GM23338 (cell line): ENCODE data around the gene TMEM204. TPM values are rescaled to one million over a fixed set of nuclear protein-coding genes. Genes with fewer than 3 reads are reported as not detected.

Source experiments
- ATAC-seq: fragments of 200-7000 bp; cut with Tn5 transposase; 3 replicates; pipeline ENCODE4 v1.9.1; 2020
- DNase-seq: peaks from one replicate; pipeline ENCODE4 v3.0.0-alpha.2; 2015; ENCODE audit warnings: low spot score
- H2AFZ ChIP-seq: fragments of 200-600 bp; sonication (generic); 2 replicates; pipeline ENCODE4 v1.8.0; 2016; ENCODE audit warnings: antibody characterized with exemption, mild to moderate bottlenecking, moderate library complexity
- H3F3A ChIP-seq: fragments of 200-600 bp; sonication (generic); replicated peaks from 2 replicates; pipeline ENCODE4 v1.8.0; 2017; ENCODE audit warnings: antibody characterized with exemption, mixed run types, low read depth
- H3K27ac ChIP-seq: fragments of 200-600 bp; sonication (generic); 2 replicates; pipeline ENCODE4 v1.6.1; 2016; ENCODE audit warnings: low read depth
- H3K27me3 ChIP-seq: fragments of 200-600 bp; sonication (generic); 2 replicates; pipeline ENCODE4 v1.8.0; 2016; ENCODE audit warnings: mild to moderate bottlenecking, mixed run types, moderate library complexity; ENCODE audit not compliant: insufficient read depth
- H3K36me3 ChIP-seq: fragments of 200-600 bp; sonication (generic); 2 replicates; pipeline ENCODE4 v1.8.0; 2016; ENCODE audit warnings: mild to moderate bottlenecking; ENCODE audit not compliant: insufficient read depth
- H3K4me1 ChIP-seq: fragments of 200-600 bp; sonication (generic); 2 replicates; pipeline ENCODE4 v1.8.0; 2016; ENCODE audit warnings: mild to moderate bottlenecking, moderate library complexity; ENCODE audit not compliant: insufficient read depth
- H3K4me2 ChIP-seq: fragments of 200-600 bp; sonication (generic); 2 replicates; pipeline ENCODE4 v1.7.1; 2017; ENCODE audit warnings: mixed run types
- H3K4me3 ChIP-seq: fragments of 200-600 bp; sonication (generic); 2 replicates; pipeline ENCODE4 v1.6.1; 2016; ENCODE audit warnings: mixed run types
- H3K79me2 ChIP-seq: fragments of 200-600 bp; sonication (generic); replicated peaks from 2 replicates; pipeline ENCODE4 v1.8.0; 2017; ENCODE audit warnings: mild to moderate bottlenecking; ENCODE audit not compliant: insufficient read depth
- H3K9me2 ChIP-seq: fragments of 200-600 bp; sonication (generic); 2 replicates; pipeline ENCODE4 v1.8.0; 2017; ENCODE audit not compliant: insufficient read depth
- H4K20me1 ChIP-seq: fragments of 200-600 bp; sonication (generic); replicated peaks from 2 replicates; pipeline ENCODE4 v1.8.0; 2017; ENCODE audit warnings: mild to moderate bottlenecking; ENCODE audit not compliant: insufficient read depth
- H3K27ac Mint-ChIP-seq: 2 replicates; pipeline ENCODE4 v1.8.0; 2020; ENCODE audit warnings: inconsistent platforms, mild to moderate bottlenecking, moderate library complexity, mixed read lengths
- H3K27me3 Mint-ChIP-seq: 3 replicates; pipeline ENCODE4 v1.8.0; 2022; ENCODE audit warnings: low read depth, mild to moderate bottlenecking, moderate library complexity, mixed read lengths, inconsistent platforms; ENCODE audit not compliant: insufficient read depth, poor library complexity
- H3K36me3 Mint-ChIP-seq: 3 replicates; pipeline ENCODE4 v1.8.0; 2021; ENCODE audit warnings: low read depth, mild to moderate bottlenecking, inconsistent platforms, moderate library complexity, mixed read lengths
- H3K4me1 Mint-ChIP-seq: 3 replicates; pipeline ENCODE4 v1.8.0; 2020; ENCODE audit warnings: mild to moderate bottlenecking, inconsistent platforms, mixed read lengths
- H3K4me3 Mint-ChIP-seq: 3 replicates; pipeline ENCODE4 v1.8.0; 2021; ENCODE audit warnings: moderate library complexity, mild to moderate bottlenecking, inconsistent platforms, mixed read lengths
- H3K9me3 Mint-ChIP-seq: 3 replicates; pipeline ENCODE4 v1.8.0; 2020; ENCODE audit warnings: moderate library complexity, mild to moderate bottlenecking, inconsistent platforms, mixed read lengths
- EZH2phosphoT487 ChIP-seq: fragments of 200-600 bp; sonication (generic); IDR thresholded peaks from one replicate; pipeline ENCODE4 v1.8.1; 2018; ENCODE audit warnings: antibody characterized with exemption; ENCODE audit not compliant: unreplicated experiment
- STAT1 ChIP-seq: IDR thresholded peaks from one replicate; pipeline ENCODE4 v1.6.1; 2016; ENCODE audit warnings: antibody characterized with exemption; ENCODE audit not compliant: unreplicated experiment
- polyA plus RNA-seq: library from polyadenylated mRNA; unstranded; fragments of >200 nt; fragmentation: Nextera tagmentation; extraction: Ambion mirVana; gene quantifications from 2 replicates; pipeline ENCODE4 v1.2.1, GENCODE V29; 2016
- total RNA-seq: library from RNA; depleted of rRNA; stranded (reverse); fragments of >200 nt; shearing (Covaris generic); gene quantifications from 2 replicates; pipeline ENCODE4 v1.2.3, GENCODE V29; 2014
- TF ChIP-seq, protein P1 (sequence below): fragments of 250-450 bp; sonication (Bioruptor Pico); IDR thresholded peaks from 2 replicates; pipeline ENCODE4 v1.5.0; 2020; ENCODE audit warnings: mild to moderate bottlenecking, moderate library complexity

Gene TMEM204
- total and polyA plus RNA-seq, 2 experiments from 2014 or later: 0.14 to 0.21 TPM

- TF ChIP-seq, protein P1, sequence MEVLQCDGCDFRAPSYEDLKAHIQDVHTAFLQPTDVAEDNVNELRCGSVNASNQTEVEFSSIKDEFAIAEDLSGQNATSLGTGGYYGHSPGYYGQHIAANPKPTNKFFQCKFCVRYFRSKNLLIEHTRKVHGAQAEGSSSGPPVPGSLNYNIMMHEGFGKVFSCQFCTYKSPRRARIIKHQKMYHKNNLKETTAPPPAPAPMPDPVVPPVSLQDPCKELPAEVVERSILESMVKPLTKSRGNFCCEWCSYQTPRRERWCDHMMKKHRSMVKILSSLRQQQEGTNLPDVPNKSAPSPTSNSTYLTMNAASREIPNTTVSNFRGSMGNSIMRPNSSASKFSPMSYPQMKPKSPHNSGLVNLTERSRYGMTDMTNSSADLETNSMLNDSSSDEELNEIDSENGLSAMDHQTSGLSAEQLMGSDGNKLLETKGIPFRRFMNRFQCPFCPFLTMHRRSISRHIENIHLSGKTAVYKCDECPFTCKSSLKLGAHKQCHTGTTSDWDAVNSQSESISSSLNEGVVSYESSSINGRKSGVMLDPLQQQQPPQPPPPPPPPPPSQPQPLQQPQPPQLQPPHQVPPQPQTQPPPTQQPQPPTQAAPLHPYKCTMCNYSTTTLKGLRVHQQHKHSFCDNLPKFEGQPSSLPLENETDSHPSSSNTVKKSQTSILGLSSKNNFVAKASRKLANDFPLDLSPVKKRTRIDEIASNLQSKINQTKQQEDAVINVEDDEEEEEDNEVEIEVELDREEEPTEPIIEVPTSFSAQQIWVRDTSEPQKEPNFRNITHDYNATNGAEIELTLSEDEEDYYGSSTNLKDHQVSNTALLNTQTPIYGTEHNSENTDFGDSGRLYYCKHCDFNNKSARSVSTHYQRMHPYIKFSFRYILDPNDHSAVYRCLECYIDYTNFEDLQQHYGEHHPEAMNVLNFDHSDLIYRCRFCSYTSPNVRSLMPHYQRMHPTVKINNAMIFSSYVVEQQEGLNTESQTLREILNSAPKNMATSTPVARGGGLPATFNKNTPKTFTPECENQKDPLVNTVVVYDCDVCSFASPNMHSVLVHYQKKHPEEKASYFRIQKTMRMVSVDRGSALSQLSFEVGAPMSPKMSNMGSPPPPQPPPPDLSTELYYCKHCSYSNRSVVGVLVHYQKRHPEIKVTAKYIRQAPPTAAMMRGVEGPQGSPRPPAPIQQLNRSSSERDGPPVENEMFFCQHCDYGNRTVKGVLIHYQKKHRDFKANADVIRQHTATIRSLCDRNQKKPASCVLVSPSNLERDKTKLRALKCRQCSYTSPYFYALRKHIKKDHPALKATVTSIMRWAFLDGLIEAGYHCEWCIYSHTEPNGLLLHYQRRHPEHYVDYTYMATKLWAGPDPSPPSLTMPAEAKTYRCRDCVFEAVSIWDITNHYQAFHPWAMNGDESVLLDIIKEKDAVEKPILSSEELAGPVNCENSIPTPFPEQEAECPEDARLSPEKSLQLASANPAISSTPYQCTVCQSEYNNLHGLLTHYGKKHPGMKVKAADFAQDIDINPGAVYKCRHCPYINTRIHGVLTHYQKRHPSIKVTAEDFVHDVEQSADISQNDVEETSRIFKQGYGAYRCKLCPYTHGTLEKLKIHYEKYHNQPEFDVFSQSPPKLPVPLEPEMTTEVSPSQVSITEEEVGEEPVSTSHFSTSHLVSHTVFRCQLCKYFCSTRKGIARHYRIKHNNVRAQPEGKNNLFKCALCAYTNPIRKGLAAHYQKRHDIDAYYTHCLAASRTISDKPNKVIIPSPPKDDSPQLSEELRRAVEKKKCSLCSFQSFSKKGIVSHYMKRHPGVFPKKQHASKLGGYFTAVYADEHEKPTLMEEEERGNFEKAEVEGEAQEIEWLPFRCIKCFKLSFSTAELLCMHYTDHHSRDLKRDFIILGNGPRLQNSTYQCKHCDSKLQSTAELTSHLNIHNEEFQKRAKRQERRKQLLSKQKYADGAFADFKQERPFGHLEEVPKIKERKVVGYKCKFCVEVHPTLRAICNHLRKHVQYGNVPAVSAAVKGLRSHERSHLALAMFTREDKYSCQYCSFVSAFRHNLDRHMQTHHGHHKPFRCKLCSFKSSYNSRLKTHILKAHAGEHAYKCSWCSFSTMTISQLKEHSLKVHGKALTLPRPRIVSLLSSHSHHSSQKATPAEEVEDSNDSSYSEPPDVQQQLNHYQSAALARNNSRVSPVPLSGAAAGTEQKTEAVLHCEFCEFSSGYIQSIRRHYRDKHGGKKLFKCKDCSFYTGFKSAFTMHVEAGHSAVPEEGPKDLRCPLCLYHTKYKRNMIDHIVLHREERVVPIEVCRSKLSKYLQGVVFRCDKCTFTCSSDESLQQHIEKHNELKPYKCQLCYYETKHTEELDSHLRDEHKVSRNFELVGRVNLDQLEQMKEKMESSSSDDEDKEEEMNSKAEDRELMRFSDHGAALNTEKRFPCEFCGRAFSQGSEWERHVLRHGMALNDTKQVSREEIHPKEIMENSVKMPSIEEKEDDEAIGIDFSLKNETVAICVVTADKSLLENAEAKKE (CRISPR knock-in tag): no peak
- TF ChIP-seq EZH2phosphoT487: no peak
Observed at GRCh38 chr16:1537138-1537577, 3.7 kb downstream of the TMEM204 start (continued).

DNA sequence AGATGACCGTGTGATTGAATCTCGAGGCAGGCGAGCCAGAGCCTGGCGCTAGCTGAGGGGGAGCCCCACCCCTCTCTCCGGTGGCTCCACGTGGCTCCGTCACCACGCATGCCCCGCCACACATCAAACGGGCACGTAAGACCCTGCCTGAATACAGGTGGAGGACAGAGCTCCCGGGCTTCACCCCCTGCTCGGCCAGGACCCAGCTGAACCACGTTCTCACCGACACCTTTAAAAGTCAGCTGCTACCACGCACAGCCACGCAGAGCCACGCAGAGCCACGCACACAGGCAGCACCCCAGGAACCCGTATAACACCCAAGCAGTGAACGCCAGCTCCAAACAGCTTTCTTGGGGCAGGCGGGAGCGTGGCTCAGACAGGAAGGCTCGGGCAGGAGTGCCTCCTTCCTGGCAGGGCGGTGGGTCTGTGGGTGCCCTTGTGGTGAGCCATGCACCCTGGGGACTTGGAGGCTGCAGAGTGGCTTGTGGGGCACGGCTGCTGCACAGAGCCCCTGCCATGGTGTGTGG lies 4.4 kb downstream of the TMEM204 start:
- no peaks in the 10 kb centered on the region for H3K27me3 ChIP-seq
- ATAC-seq (no peak), DNase-seq (no peak)
- no peaks in the 10 kb centered on the region for H3K36me3 ChIP-seq
- no peaks in the 10 kb centered on the region for H4K20me1 ChIP-seq
- Mint-ChIP-seq H3K4me3 (no peak overlapping the region), H3K9me3 (no peaks in the 10 kb centered on the region), H3K36me3 (no peaks in the 10 kb centered on the region; the same call in 2 of the 3 replicates), H3K27ac (no peak overlapping the region), H3K4me1 (no peaks in the 10 kb centered on the region; the same call in 2 of the 3 replicates), H3K27me3 (no peaks in the 10 kb centered on the region)
- H2AFZ ChIP-seq: no peak overlapping the region
- H3K4me3 ChIP-seq: no peak overlapping the region
- TF ChIP-seq STAT1: no peak
- no peaks in the 10 kb centered on the region for H3K4me1 ChIP-seq
- H3F3A ChIP-seq: no peaks in the 10 kb centered on the region
- no peak overlapping the region for H3K4me2 ChIP-seq
- no peak overlapping the region for H3K27ac ChIP-seq
- no peaks in the 10 kb centered on the region for H3K79me2 ChIP-seq
- no peaks in the 10 kb centered on the region for H3K9me2 ChIP-seq
